Measurements from ENCODE around the gene ZBTB18.

GRCh38 chr1:244011786-244012185, 39.3 kb upstream of the ZBTB18 start:
- TF ChIP-seq CREB5 (CRISPR knock-in tag; IDR thresholded peaks at IDR 0.05; ENCODE audit: low read depth) (no peak), ZNF70 (CRISPR knock-in tag; IDR thresholded peaks at IDR 0.05) (no peak), TCF4 (CRISPR knock-in tag; IDR thresholded peaks at IDR 0.05; ENCODE audit: borderline replicate concordance) (no peak), ISL1 (CRISPR knock-in tag; IDR thresholded peaks at IDR 0.05) (no peak), PATZ1 (CRISPR knock-in tag; IDR thresholded peaks at IDR 0.05; ENCODE audit: borderline replicate concordance) (no peak), ARNTL (CRISPR knock-in tag; IDR thresholded peaks at IDR 0.05; ENCODE audit: borderline replicate concordance, low read depth) (no peak), CSRNP3 (CRISPR knock-in tag; IDR thresholded peaks at IDR 0.05) (no peak), POU6F1 (CRISPR knock-in tag; IDR thresholded peaks at IDR 0.05; ENCODE audit: borderline replicate concordance, low read depth) (no peak), PPARA (CRISPR knock-in tag; IDR thresholded peaks at IDR 0.05; ENCODE audit: borderline replicate concordance) (no peak), RARB (CRISPR knock-in tag; IDR thresholded peaks at IDR 0.05) (no peak), BACH2 (CRISPR knock-in tag; IDR thresholded peaks at IDR 0.05; ENCODE audit: borderline replicate concordance) (no peak), ZC3H10 (CRISPR knock-in tag; IDR thresholded peaks at IDR 0.05) (no peak)

Data from SK-N-SH treated with all-trans-retinoic acid at 6 μM for 48 hours (cell line).